ENCODE data around the gene FAM193B. TPM values are rescaled to one million over a fixed set of nuclear protein-coding genes. Genes with fewer than 3 reads are reported as not detected.

The FAM193B gene
- total and polyA plus RNA-seq, 9 of the 15 experiments (the other 6 are each of a cell fraction or from before 2014, with no cell fraction given), result 4.4 to 76.4 (median 37.3) TPM

GRCh38 chr5:177516601-177517568, 37.5 kb downstream of the FAM193B start, which contains the start of gene DDX41 (continued):
- TF ChIP-seq ATF2 (CRISPR knock-in tag; IDR thresholded peaks at IDR 0.05) (no peak), RBM17 (IDR thresholded peaks at IDR 0.05; ENCODE audit: borderline replicate concordance, low read depth, low read length) (no peak), BHLHE40 (IDR thresholded peaks at IDR 0.05; ENCODE audit: low read length) (no peak), PURB (CRISPR knock-in tag; IDR thresholded peaks at IDR 0.05; ENCODE audit: low read depth) (no peak), ZKSCAN1 (IDR thresholded peaks at IDR 0.05; ENCODE audit: low read depth, low read length) (peak; percentile 15; the same call in 1 of the 2 replicates), HMGN3 (IDR thresholded peaks at IDR 0.05; ENCODE audit: borderline replicate concordance, extremely low read depth, insufficient read length, low read depth, low read length) (no peak), SAP30 (IDR thresholded peaks at IDR 0.05; ENCODE audit: borderline replicate concordance, insufficient read depth, low read depth, low read length, poor library complexity, severe bottlenecking) (peak; percentile 73), HDAC3 (IDR thresholded peaks at IDR 0.05; ENCODE audit: borderline replicate concordance, partially characterized antibody) (no peak), HDAC8 (tag; IDR thresholded peaks at IDR 0.05) (no peak), ZNF280A (IDR thresholded peaks at IDR 0.05; ENCODE audit: low read depth, partially characterized antibody) (no peak), POLR2AphosphoS5 (IDR thresholded peaks at IDR 0.05; ENCODE audit: control insufficient read depth, insufficient read depth, low read depth, low read length) (peak; percentile 50; the same call in 1 of the 2 replicates), FOS (IDR thresholded peaks at IDR 0.05; ENCODE audit: extremely low read depth, insufficient read length) (no peak), SNIP1 (IDR thresholded peaks at IDR 0.05; ENCODE audit: low read depth) (peak; percentile 22; the same call in 1 of the 2 replicates), ATF6 (CRISPR knock-in tag; IDR thresholded peaks at IDR 0.05) (no peak; the same call in 1 of the 2 replicates), KLF16 (IDR thresholded peaks at IDR 0.05) (peak; percentile 85), SAFB (IDR thresholded peaks at IDR 0.05; ENCODE audit: borderline replicate concordance, low read depth, low read length) (peak; percentile 26; the same call in 1 of the 2 replicates), ID3 (CRISPR knock-in tag; IDR thresholded peaks at IDR 0.05) (no peak), ID3 (tag; IDR thresholded peaks at IDR 0.05) (peak; percentile 62), JUN (IDR thresholded peaks at IDR 0.05; ENCODE audit: borderline replicate concordance, low read depth, low read length) (0 out of 2 replicates have a peak, but pooled peaks have one; percentile 20), JUN (CRISPR knock-in tag; IDR thresholded peaks at IDR 0.05; ENCODE audit: borderline replicate concordance) (no peak), NCOA4 (IDR thresholded peaks at IDR 0.05; ENCODE audit: partially characterized antibody) (no peak)

Measured in K562 (cell line).